GM12878 (cell line): ENCODE data around the gene PLPP1. TPM values are rescaled to one million over a fixed set of nuclear protein-coding genes. Genes with fewer than 3 reads are reported as not detected.

ENCODE experiments used
- ATAC-seq: fragments of 200-7000 bp; cut with Tn5 transposase; 3 replicates; pipeline ENCODE4 v1.9.1; 2020; ENCODE audit warnings: mild to moderate bottlenecking, moderate library complexity
- BruUV-seq: library from RNA; stranded (reverse); fragments of 400-500 nt; replicated peaks from 2 replicates; lab custom pipeline; 2021; lab: Mats Ljungman, UMichigan
- CTCF ChIA-PET: fragments of 300-600 bp; sonication (Branson Sonifier 250); formaldehyde crosslinking; extraction: SDS; loops from one replicate; lab custom pipeline; 2021; ENCODE audit warnings: inconsistent platforms; lab: Yijun Ruan, JAX
- POLR2A ChIA-PET: fragments of 350-600 bp; formaldehyde crosslinking; extraction: SDS; loops from one replicate; lab custom pipeline; 2021; ENCODE audit warnings: inconsistent platforms; lab: Charles Lee
- RAD21 ChIA-PET: fragments of 300-600 bp; sonication (Branson Sonifier 250); formaldehyde crosslinking; loops from one replicate; lab custom pipeline; 2023; ENCODE audit warnings: antibody characterized with exemption; ENCODE audit not compliant: unreplicated experiment; lab: Charles Lee
- SMC1A ChIA-PET: fragments of 300-600 bp; sonication (Branson Sonifier 250); formaldehyde crosslinking; loops from one replicate; lab custom pipeline; 2023; ENCODE audit not compliant: unreplicated experiment, uncharacterized antibody; lab: Charles Lee
- DNase-seq: peaks from one replicate; pipeline ENCODE4 v3.0.0-alpha.2; 2011; ENCODE audit warnings: low read depth, low spot score
- FAIRE-seq: peaks from 3 replicates; lab custom pipeline; 2011; peaks lifted over from hg19 to GRCh38; lab: Jason Lieb, UNC
- H2AFZ ChIP-seq: 2 replicates; pipeline ENCODE4 v1.6.0; 2011; ENCODE audit warnings: low read depth, low read length, control low read depth; ENCODE audit not compliant: control insufficient read depth
- H3K27ac ChIP-seq: 2 replicates; pipeline ENCODE4 v1.5.1; 2011; ENCODE audit warnings: control low read depth; ENCODE audit not compliant: control insufficient read depth, insufficient read depth
- H3K27me3 ChIP-seq, 2 experiments: replicated peaks in 1 of 2; 2 replicates each; pipeline versions ENCODE4 v1.6.0 to v1.6.1; 2011; ENCODE audit warnings: low read length in 1 of 2; ENCODE audit not compliant: control insufficient read depth in 2 of 2, insufficient read depth in 2 of 2
- H3K36me3 ChIP-seq, 2 experiments: 2 replicates each; pipeline ENCODE4 v1.5.1; 2011; ENCODE audit warnings: low read length in 1 of 2; ENCODE audit not compliant: control insufficient read depth in 2 of 2, insufficient read depth in 2 of 2
- H3K4me1 ChIP-seq: 2 replicates; pipeline ENCODE4 v1.6.1; 2011; ENCODE audit warnings: mild to moderate bottlenecking, low read length, moderate library complexity, mixed read lengths; ENCODE audit not compliant: control insufficient read depth, insufficient read depth
- H3K4me2 ChIP-seq: 2 replicates; pipeline ENCODE4 v1.6.0; 2011; ENCODE audit warnings: control low read depth; ENCODE audit not compliant: control insufficient read depth, insufficient read depth
- H3K4me3 ChIP-seq: fragments of 200-600 bp; sonication (generic); 2 replicates; pipeline ENCODE4 v1.5.1; 2016
- H3K79me2 ChIP-seq: 2 replicates; pipeline ENCODE4 v1.6.0; 2011; ENCODE audit warnings: low read length; ENCODE audit not compliant: control insufficient read depth, insufficient read depth
- H3K9ac ChIP-seq: 2 replicates; pipeline ENCODE4 v1.8.0; 2011; ENCODE audit warnings: low read length, control low read depth, mixed read lengths; ENCODE audit not compliant: control insufficient read depth, insufficient read depth
- H3K9me3 ChIP-seq: replicated peaks from 3 replicates; pipeline ENCODE4 v1.5.1; 2011; ENCODE audit warnings: mild to moderate bottlenecking, low read length; ENCODE audit not compliant: control insufficient read depth, insufficient read depth
- H4K20me1 ChIP-seq: 2 replicates; pipeline ENCODE4 v1.6.0; 2011; ENCODE audit not compliant: control insufficient read depth, insufficient read depth
- CEBPB ChIP-seq, 2 experiments: fragments of 150-350 bp in 1 of 2; IDR thresholded peaks; 2 replicates each; pipeline ENCODE4 v1.6.1; 2012 to 2014; ENCODE audit warnings: low read depth in 2 of 2, low read length in 2 of 2, borderline replicate concordance in 1 of 2, inconsistent platforms in 1 of 2
- EP300 ChIP-seq, 2 experiments: fragments of 150-350 bp in 1 of 2; IDR thresholded peaks; 2 replicates each; pipeline ENCODE4 v1.6.1; 2011 to 2012; ENCODE audit warnings: low read depth in 2 of 2, low read length in 2 of 2, borderline replicate concordance in 1 of 2, improper control_type of control experiment in 1 of 2, inconsistent platforms in 1 of 2; ENCODE audit not compliant: control insufficient read depth in 1 of 2
- ETV6 ChIP-seq, 2 experiments: fragments of 450-650 bp in 1 of 2; IDR thresholded peaks in 1 of 2; conservative IDR thresholded peaks in 1 of 2; 2 replicates each; pipeline ENCODE4 v1.6.1; 2014; ENCODE audit warnings: antibody characterized with exemption in 1 of 2, borderline replicate concordance in 1 of 2, low read depth in 1 of 2, mild to moderate bottlenecking in 1 of 2, moderate library complexity in 1 of 2
- HDAC2 ChIP-seq: fragments of 200-600 bp; sonication (generic); IDR thresholded peaks from 2 replicates; pipeline ENCODE4 v1.6.1; 2017
- SIX5 ChIP-seq: IDR thresholded peaks from 2 replicates; pipeline ENCODE4 v1.6.1; 2011; ENCODE audit warnings: mild to moderate bottlenecking, low read depth, low read length, moderate library complexity; ENCODE audit not compliant: severe bottlenecking
- ZNF207 ChIP-seq: fragments of 450-650 bp; IDR thresholded peaks from 2 replicates; pipeline ENCODE4 v1.6.1; 2014; ENCODE audit warnings: antibody characterized with exemption, mild to moderate bottlenecking, borderline replicate concordance
- ZNF217 ChIP-seq: fragments of 450-650 bp; IDR thresholded peaks from 2 replicates; pipeline ENCODE4 v1.6.1; 2017; ENCODE audit warnings: antibody characterized with exemption, mild to moderate bottlenecking
- ZNF622 ChIP-seq: fragments of 450-650 bp; IDR thresholded peaks from 2 replicates; pipeline ENCODE4 v1.6.1; 2017; ENCODE audit warnings: mild to moderate bottlenecking, inconsistent platforms
- WGBS: methylation state at CpG from one replicate; pipeline ENCODE4 v1.1.6; 2016; ENCODE audit warnings: low lambda C conversion rate; ENCODE audit not compliant: insufficient replicate concordance, insufficient coverage; ENCODE audit errors: missing lambda C conversion rate; 5-methylcytosine and 5-hydroxymethylcytosine counted together
- in situ Hi-C: fragments of 300-500 bp; cut with MboI; formaldehyde crosslinking; loops from 9 replicates; pipeline ENCODE4 v1.14.3; 2018; ENCODE audit warnings: mixed read lengths
- intact Hi-C: fragments of 100-400 bp; cut with micrococcal nuclease; formaldehyde crosslinking; loops from one replicate; pipeline ENCODE4 v1.14.2; 2022; ENCODE audit not compliant: unreplicated experiment
- polyA plus RNA-seq, 11 experiments: library from polyadenylated mRNA; depleted of rRNA in 4 of 11; unstranded in 6 of 11; stranded (reverse) in 5 of 11; fragments of >200 nt; fragmentation: Nextera tagmentation in 4 of 11; fragmentation: Illumina TruSeq in 1 of 11; extraction: Ambion mirVana in 4 of 11; extraction: Trizol in 1 of 11; gene quantifications; 1 replicate in 1 of 11; 2 replicates in 10 of 11; pipeline versions ENCODE4 v1.2.1 to v1.2.3, GENCODE V29; 2011 to 2016; ENCODE audit warnings: inconsistent platforms in 2 of 11, missing spikeins in 2 of 11, low read depth in 1 of 11
- total RNA-seq, 4 experiments: library from RNA; depleted of rRNA in 3 of 4; stranded (reverse); fragments of >200 nt in 3 of 4; fragmentation: Illumina TruSeq in 1 of 4; extraction: Trizol in 1 of 4; gene quantifications; 2 replicates each; pipeline versions ENCODE4 v1.2.1 to v1.2.3, GENCODE V29; 2013 to 2021
- TF ChIP-seq, protein P1 (sequence below): IDR thresholded peaks from 2 replicates; pipeline ENCODE4 v1.6.1; 2012; ENCODE audit warnings: low read length, inconsistent platforms
- TF ChIP-seq, protein P2 (sequence below): fragments of 450-650 bp; IDR thresholded peaks from 2 replicates; pipeline ENCODE4 v1.6.1; 2017; ENCODE audit warnings: mild to moderate bottlenecking, moderate library complexity
- TF ChIP-seq, protein P3 (sequence below): fragments of 450-650 bp; IDR thresholded peaks from 2 replicates; pipeline ENCODE4 v1.6.1; 2017; ENCODE audit warnings: mild to moderate bottlenecking, moderate library complexity

PLPP1 gene
- total and polyA plus RNA-seq, 10 of the 15 experiments (the other 5 are each of a cell fraction or from before 2014, with no cell fraction given): 3.0 to 11.3 (median 8.1) TPM

DNA sequence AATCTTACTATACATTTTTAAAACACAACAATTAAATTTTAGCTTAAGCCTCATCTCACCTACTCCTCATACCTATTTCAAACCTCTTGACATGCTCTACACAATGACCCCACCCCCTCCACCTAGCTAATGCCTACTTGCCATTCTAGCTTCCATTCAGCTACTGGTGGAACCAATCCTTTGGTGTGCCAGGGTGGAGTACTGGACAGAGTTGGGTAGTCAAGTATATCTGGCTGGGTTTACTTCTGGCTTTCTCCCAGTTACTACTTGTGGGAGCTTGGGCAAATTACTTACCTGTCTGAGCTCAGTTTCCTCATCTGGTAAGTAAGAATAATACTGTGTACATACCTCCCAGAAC, 24.3 kb downstream of the PLPP1 start (continued):
- TF ChIP-seq, protein P1, sequence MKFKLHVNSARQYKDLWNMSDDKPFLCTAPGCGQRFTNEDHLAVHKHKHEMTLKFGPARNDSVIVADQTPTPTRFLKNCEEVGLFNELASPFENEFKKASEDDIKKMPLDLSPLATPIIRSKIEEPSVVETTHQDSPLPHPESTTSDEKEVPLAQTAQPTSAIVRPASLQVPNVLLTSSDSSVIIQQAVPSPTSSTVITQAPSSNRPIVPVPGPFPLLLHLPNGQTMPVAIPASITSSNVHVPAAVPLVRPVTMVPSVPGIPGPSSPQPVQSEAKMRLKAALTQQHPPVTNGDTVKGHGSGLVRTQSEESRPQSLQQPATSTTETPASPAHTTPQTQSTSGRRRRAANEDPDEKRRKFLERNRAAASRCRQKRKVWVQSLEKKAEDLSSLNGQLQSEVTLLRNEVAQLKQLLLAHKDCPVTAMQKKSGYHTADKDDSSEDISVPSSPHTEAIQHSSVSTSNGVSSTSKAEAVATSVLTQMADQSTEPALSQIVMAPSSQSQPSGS: no peak
- TF ChIP-seq ETV6 (conservative IDR thresholded peaks at IDR 0.05 in 1 of 2, IDR thresholded peaks at IDR 0.05 in 1 of 2; ENCODE audit: borderline replicate concordance in 1 of 2, low read depth in 1 of 2): no peak

DNA sequence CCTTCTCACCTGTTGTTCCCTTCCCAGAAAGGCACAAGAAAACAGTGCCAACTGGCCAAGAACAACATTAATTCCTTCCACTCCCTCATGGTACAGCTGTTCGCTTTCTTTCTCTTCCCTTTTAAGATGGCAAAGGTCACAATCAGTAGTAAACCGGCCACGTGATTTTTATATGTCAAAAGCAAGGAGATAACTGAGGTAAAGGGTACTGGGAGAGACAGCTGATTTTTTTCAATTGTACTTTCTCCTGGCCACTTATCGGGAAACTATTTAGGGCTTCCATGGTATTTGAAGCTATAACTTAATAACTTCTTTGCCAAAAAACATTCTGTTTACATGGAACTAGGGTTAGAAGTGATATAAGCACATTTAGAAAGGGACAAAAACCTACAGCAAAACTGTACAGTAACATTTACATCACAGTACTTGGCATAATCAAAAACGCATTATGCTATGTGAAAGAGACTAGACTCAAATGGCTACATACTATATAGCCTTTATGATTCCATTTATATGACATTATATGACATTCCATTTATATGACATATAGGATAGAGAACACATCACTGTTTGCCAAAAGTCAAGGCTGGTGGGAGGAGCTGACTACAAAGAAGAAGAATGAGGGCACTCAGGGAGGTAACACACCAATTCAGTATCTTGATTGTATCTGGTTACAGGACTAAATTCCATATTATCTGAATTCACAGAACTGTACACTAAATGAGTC, 24.8 kb downstream of the PLPP1 start:
- BruUV-seq: no TSS peak
- intact Hi-C loops: no loop called here
- CTCF ChIA-PET: interaction anchor here (0.6 to 2.3 kb wide), 6 partner anchors 9 to 306 kb away, joined by 3 to 5 read pairs (median 3); no protein-coding TSS in a partner anchor
- FAIRE-seq (no peak), DNase-seq (no peak), ATAC-seq (no peak)
- H2AFZ ChIP-seq: no peak overlapping the region
- no peaks in the 10 kb centered on the region for H3K27me3 ChIP-seq
- no peaks in the 10 kb centered on the region for H4K20me1 ChIP-seq
- in situ Hi-C loops: no loop called here
- H3K27ac ChIP-seq: no peak overlapping the region
- H3K4me3 ChIP-seq: no peak overlapping the region
- H3K79me2 ChIP-seq: no peaks in the 10 kb centered on the region
- SMC1A ChIA-PET: interaction anchor here (0.8 to 2.1 kb wide), 4 partner anchors 10 to 81 kb away, joined by 3 to 4 read pairs (median 4); no protein-coding TSS in a partner anchor
- no peaks in the 10 kb centered on the region for H3K4me1 ChIP-seq
- no peak overlapping the region for H3K9ac ChIP-seq
- H3K9me3 ChIP-seq: no peaks in the 10 kb centered on the region
- no peak overlapping the region for H3K4me2 ChIP-seq
- RAD21 ChIA-PET: no interaction called here
- WGBS: 75% methylated on average over 5 of the region's 5 CpGs
- POLR2A ChIA-PET: no interaction called here
- no peaks in the 10 kb centered on the region for H3K36me3 ChIP-seq
- TF ChIP-seq, protein P2, sequence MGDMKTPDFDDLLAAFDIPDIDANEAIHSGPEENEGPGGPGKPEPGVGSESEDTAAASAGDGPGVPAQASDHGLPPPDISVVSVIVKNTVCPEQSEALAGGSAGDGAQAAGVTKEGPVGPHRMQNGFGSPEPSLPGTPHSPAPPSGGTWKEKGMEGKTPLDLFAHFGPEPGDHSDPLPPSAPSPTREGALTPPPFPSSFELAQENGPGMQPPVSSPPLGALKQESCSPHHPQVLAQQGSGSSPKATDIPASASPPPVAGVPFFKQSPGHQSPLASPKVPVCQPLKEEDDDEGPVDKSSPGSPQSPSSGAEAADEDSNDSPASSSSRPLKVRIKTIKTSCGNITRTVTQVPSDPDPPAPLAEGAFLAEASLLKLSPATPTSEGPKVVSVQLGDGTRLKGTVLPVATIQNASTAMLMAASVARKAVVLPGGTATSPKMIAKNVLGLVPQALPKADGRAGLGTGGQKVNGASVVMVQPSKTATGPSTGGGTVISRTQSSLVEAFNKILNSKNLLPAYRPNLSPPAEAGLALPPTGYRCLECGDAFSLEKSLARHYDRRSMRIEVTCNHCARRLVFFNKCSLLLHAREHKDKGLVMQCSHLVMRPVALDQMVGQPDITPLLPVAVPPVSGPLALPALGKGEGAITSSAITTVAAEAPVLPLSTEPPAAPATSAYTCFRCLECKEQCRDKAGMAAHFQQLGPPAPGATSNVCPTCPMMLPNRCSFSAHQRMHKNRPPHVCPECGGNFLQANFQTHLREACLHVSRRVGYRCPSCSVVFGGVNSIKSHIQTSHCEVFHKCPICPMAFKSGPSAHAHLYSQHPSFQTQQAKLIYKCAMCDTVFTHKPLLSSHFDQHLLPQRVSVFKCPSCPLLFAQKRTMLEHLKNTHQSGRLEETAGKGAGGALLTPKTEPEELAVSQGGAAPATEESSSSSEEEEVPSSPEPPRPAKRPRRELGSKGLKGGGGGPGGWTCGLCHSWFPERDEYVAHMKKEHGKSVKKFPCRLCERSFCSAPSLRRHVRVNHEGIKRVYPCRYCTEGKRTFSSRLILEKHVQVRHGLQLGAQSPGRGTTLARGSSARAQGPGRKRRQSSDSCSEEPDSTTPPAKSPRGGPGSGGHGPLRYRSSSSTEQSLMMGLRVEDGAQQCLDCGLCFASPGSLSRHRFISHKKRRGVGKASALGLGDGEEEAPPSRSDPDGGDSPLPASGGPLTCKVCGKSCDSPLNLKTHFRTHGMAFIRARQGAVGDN: no peak
- no peak for TF ChIP-seq ZNF217
- no peak for TF ChIP-seq CEBPB (IDR thresholded peaks at IDR 0.05; ENCODE audit: borderline replicate concordance in 1 of 2, low read depth in 2 of 2, low read length in 2 of 2)
- no peak for TF ChIP-seq EP300 (IDR thresholded peaks at IDR 0.05; ENCODE audit: borderline replicate concordance in 1 of 2, control insufficient read depth in 1 of 2, low read depth in 2 of 2, low read length in 2 of 2)
- no peak for TF ChIP-seq ZNF622
- TF ChIP-seq SIX5: no peak
- no peak for TF ChIP-seq ZNF207
- TF ChIP-seq HDAC2: no peak
- TF ChIP-seq, protein P3, sequence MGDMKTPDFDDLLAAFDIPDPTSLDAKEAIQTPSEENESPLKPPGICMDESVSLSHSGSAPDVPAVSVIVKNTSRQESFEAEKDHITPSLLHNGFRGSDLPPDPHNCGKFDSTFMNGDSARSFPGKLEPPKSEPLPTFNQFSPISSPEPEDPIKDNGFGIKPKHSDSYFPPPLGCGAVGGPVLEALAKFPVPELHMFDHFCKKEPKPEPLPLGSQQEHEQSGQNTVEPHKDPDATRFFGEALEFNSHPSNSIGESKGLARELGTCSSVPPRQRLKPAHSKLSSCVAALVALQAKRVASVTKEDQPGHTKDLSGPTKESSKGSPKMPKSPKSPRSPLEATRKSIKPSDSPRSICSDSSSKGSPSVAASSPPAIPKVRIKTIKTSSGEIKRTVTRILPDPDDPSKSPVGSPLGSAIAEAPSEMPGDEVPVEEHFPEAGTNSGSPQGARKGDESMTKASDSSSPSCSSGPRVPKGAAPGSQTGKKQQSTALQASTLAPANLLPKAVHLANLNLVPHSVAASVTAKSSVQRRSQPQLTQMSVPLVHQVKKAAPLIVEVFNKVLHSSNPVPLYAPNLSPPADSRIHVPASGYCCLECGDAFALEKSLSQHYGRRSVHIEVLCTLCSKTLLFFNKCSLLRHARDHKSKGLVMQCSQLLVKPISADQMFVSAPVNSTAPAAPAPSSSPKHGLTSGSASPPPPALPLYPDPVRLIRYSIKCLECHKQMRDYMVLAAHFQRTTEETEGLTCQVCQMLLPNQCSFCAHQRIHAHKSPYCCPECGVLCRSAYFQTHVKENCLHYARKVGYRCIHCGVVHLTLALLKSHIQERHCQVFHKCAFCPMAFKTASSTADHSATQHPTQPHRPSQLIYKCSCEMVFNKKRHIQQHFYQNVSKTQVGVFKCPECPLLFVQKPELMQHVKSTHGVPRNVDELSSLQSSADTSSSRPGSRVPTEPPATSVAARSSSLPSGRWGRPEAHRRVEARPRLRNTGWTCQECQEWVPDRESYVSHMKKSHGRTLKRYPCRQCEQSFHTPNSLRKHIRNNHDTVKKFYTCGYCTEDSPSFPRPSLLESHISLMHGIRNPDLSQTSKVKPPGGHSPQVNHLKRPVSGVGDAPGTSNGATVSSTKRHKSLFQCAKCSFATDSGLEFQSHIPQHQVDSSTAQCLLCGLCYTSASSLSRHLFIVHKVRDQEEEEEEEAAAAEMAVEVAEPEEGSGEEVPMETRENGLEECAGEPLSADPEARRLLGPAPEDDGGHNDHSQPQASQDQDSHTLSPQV: no peak
